ENCODE measurements around the gene SPTBN5. TPM values are rescaled to one million over a fixed set of nuclear protein-coding genes. Genes with fewer than 3 reads are reported as not detected.

SPTBN5 gene
- total RNA-seq, 4 donors from 2014 or later = 0.40 to 2.5 (median 1.8) TPM

DNA sequence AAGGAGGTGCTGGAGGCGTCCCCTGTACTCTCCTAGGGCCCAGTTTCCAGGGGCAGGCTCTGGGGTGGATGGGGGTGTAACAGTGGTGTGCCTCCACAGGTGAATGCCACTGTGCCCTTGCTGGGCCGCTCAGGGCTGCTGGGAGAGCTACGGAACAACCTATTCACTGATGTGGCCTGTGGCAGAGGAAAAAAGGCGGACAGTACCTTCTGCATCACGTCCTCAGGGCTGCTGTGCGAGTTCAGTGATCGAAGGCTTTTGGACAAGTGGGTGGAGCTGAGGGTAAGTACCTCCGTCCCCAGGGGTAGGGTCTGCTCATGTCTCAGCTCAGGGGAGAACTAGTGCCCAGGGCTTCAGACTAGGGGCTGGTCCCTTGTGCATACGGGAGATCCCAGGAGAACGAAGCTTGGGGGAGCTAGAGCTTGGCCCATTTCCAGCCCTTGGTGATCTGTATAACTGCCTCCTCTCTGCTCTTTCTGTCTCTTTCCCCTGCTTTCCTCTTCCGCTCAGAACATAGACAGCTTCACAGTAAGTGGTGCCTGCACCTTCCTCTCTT is 81.0 kb downstream of the SPTBN5 start:
- no peak for TF ChIP-seq POLR2A (IDR thresholded peaks at IDR 0.05)
- TF ChIP-seq, protein P1, sequence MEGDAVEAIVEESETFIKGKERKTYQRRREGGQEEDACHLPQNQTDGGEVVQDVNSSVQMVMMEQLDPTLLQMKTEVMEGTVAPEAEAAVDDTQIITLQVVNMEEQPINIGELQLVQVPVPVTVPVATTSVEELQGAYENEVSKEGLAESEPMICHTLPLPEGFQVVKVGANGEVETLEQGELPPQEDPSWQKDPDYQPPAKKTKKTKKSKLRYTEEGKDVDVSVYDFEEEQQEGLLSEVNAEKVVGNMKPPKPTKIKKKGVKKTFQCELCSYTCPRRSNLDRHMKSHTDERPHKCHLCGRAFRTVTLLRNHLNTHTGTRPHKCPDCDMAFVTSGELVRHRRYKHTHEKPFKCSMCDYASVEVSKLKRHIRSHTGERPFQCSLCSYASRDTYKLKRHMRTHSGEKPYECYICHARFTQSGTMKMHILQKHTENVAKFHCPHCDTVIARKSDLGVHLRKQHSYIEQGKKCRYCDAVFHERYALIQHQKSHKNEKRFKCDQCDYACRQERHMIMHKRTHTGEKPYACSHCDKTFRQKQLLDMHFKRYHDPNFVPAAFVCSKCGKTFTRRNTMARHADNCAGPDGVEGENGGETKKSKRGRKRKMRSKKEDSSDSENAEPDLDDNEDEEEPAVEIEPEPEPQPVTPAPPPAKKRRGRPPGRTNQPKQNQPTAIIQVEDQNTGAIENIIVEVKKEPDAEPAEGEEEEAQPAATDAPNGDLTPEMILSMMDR (IDR thresholded peaks at IDR 0.05) = no peak
- no peak overlapping the region for H3K27ac ChIP-seq
- H3K4me1 ChIP-seq = no peaks in the 10 kb centered on the region
- no peaks in the 10 kb centered on the region for H3K27me3 ChIP-seq
- H3K36me3 ChIP-seq = peaks cover 21 to 25% of the 10 kb centered on the region in 2 donors
- intact Hi-C loops (cut with DNase I) = loop anchor here (10.0 kb wide), 2 partner anchors 208 to 248 kb away; no protein-coding TSS in a partner anchor
- 91 to 96% methylated on average over 11 of the region's 11 CpGs for WGBS, 2 donors
- no peaks in the 10 kb centered on the region for H3K9me3 ChIP-seq
- H3K4me3 ChIP-seq (replicated peaks in 1 of 3) = no peak overlapping the region
- no peak for DNase-seq

GRCh38 chr15:41811432-41812195 is 82.2 kb downstream of the SPTBN5 start:
- DNase-seq = peak; percentile 85 to 87
- Histone ChIP-seq H3K4me3 (replicated peaks in 1 of 3) (no peak overlapping the region), H3K9me3 (no peaks in the 10 kb centered on the region), H3K27ac (no peak overlapping the region), H3K36me3 (peaks cover 12 to 13% of the 10 kb centered on the region in 2 donors), H3K27me3 (no peaks in the 10 kb centered on the region), H3K4me1 (peaks cover 4% of the 10 kb centered on the region in 2 donors)
- WGBS, 2 donors = 35 to 54% methylated on average over 12 to 18 of the region's 18 CpGs
- intact Hi-C loops (cut with DNase I) = loop anchor here (2.0 to 10.0 kb wide), 3 partner anchors 39 to 247 kb away; no protein-coding TSS in a partner anchor
- TF ChIP-seq, protein P1 (IDR thresholded peaks at IDR 0.05) = peak; percentile 31 to 93 (median 87)
- no peak for TF ChIP-seq POLR2A (IDR thresholded peaks at IDR 0.05)

GRCh38 chr15:41810651-41811431 is 83.0 kb downstream of the SPTBN5 start:
- H3K36me3 ChIP-seq = peaks cover 10% of the 10 kb centered on the region in 2 donors
- 91 to 95% methylated on average over 5 of the region's 5 CpGs for WGBS, 2 donors
- no peaks in the 10 kb centered on the region for H3K27me3 ChIP-seq
- no peaks in the 10 kb centered on the region for H3K9me3 ChIP-seq
- intact Hi-C loops (cut with DNase I) = loop anchor here (2.0 to 10.0 kb wide), 3 partner anchors 38 to 246 kb away; no protein-coding TSS in a partner anchor
- H3K27ac ChIP-seq = no peak overlapping the region
- no peak overlapping the region for H3K4me3 ChIP-seq (replicated peaks in 1 of 3)
- TF ChIP-seq, protein P1 (IDR thresholded peaks at IDR 0.05) = no peak
- TF ChIP-seq POLR2A (IDR thresholded peaks at IDR 0.05) = no peak
- H3K4me1 ChIP-seq = peaks cover 11 to 12% of the 10 kb centered on the region in 2 donors
- DNase-seq = no peak

DNA sequence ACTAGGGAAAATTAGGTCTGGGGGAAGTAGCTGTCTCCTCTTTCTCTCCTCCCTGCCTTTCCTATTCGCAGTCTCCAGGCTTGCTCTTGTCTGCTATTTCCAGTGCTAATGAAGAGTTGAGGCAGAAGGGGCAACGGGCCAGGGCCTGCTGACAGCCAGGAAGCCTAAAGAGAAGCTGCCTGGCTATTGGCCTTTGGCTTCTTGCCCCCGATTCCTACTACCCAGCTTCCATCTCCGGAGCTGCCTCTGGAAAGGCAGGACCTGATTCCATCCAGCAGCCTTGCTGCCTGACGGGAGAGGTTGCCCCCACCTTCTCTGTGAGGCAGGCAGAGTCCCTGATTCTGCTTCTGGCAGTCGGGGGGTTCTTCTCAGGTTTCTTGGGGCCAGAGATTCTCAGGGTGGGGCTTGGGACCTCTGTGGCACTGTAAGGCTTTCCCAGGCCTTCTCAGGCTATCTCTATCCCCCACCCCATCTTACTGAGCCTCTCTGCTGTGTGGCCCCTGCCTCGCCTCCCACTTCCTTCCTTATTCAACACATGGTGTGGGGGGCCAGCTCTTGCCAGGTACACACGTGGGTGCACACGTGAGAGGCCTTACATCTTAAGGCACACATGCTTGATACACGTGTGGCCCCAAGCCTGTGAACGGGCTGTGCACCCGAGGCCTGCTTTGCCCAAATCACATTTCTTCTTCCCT is 84.2 kb downstream of the SPTBN5 start:
- peaks cover 23% of the 10 kb centered on the region in 2 donors for H3K4me1 ChIP-seq
- 74 to 89% methylated on average over 11 to 12 of the region's 12 CpGs for WGBS, 2 donors
- peaks cover 10% of the 10 kb centered on the region in 2 donors for H3K36me3 ChIP-seq
- no peak overlapping the region for H3K4me3 ChIP-seq (replicated peaks in 1 of 3)
- H3K27me3 ChIP-seq = no peaks in the 10 kb centered on the region
- TF ChIP-seq POLR2A (IDR thresholded peaks at IDR 0.05) = no peak
- TF ChIP-seq, protein P1 (IDR thresholded peaks at IDR 0.05) = no peak
- no peak overlapping the region for H3K27ac ChIP-seq
- no peak for DNase-seq
- intact Hi-C loops (cut with DNase I) = loop anchor here (2.0 to 10.0 kb wide), 3 partner anchors 37 to 245 kb away; no protein-coding TSS in a partner anchor
- no peaks in the 10 kb centered on the region for H3K9me3 ChIP-seq
